ENCODE results near the gene CASK. TPM values are rescaled to one million over a fixed set of nuclear protein-coding genes. Genes with fewer than 3 reads are reported as not detected.

Gene CASK
- total RNA-seq, 4 donors from 2014 or later: 33.1 to 41.6 (median 36.4) TPM

GRCh38 chrX:41728125-41728524, 195.2 kb downstream of the CASK start:
- no peaks in the 10 kb centered on the region for H3K9me3 ChIP-seq
- no peak overlapping the region for H3K27ac ChIP-seq
- no peak overlapping the region for H3K4me3 ChIP-seq (replicated peaks in 1 of 3)
- 87 to 94% methylated on average over 3 of the region's 3 CpGs for WGBS, 2 donors
- H3K4me1 ChIP-seq: no peaks in the 10 kb centered on the region
- H3K36me3 ChIP-seq: no peaks in the 10 kb centered on the region
- H3K27me3 ChIP-seq: no peaks in the 10 kb centered on the region
- TF ChIP-seq POLR2A (IDR thresholded peaks at IDR 0.05): no peak
- no peak for TF ChIP-seq CTCF (IDR thresholded peaks at IDR 0.05)
- DNase-seq: no peak
- intact Hi-C loops (cut with DNase I): no loop called here

- TF ChIP-seq POLR2A (IDR thresholded peaks at IDR 0.05): no peak
- TF ChIP-seq CTCF (IDR thresholded peaks at IDR 0.05): no peak
- Histone ChIP-seq H3K27me3 (no peaks in the 10 kb centered on the region), H3K27ac (no peak within 1 kb of the TSS), H3K36me3 (no peaks in the 10 kb centered on the region), H3K4me1 (no peaks in the 10 kb centered on the region), H3K4me3 (replicated peaks in 1 of 3) (no peak within 1 kb of the TSS), H3K9me3 (no peaks in the 10 kb centered on the region)
- intact Hi-C loops (cut with DNase I): no loop called here
- DNase-seq: no peak
- WGBS, 2 donors: 61 to 82% methylated on average over 2 of the region's 2 CpGs
Measured at GRCh38 chrX:41723826-41724225, 199.5 kb downstream of the CASK start, which contains the start of gene GPR82. Gene GPR82, plus strand, starts transcription at chrX:41724181. Its CDS starts 2,846 bp downstream, at chrX:41727027.

- TF ChIP-seq CTCF (IDR thresholded peaks at IDR 0.05) (no peak), POLR2A (IDR thresholded peaks at IDR 0.05) (no peak)
Measured at GRCh38 chrX:41722816-41723618, 200.3 kb downstream of the CASK start.

GRCh38 chrX:41722214-41722613, 201.1 kb downstream of the CASK start:
- H3K27ac ChIP-seq: no peak overlapping the region
- no peaks in the 10 kb centered on the region for H3K9me3 ChIP-seq
- H3K4me3 ChIP-seq (replicated peaks in 1 of 3): no peak overlapping the region
- 100% methylated on average over 3 of the region's 3 CpGs for WGBS, 2 donors
- no peaks in the 10 kb centered on the region for H3K36me3 ChIP-seq
- H3K27me3 ChIP-seq: no peaks in the 10 kb centered on the region
- TF ChIP-seq POLR2A (IDR thresholded peaks at IDR 0.05): no peak
- intact Hi-C loops (cut with DNase I): no loop called here
- H3K4me1 ChIP-seq: no peaks in the 10 kb centered on the region
- no peak for DNase-seq

More at GRCh38 chrX:41722816-41723618, 200.3 kb downstream of the CASK start:
- Histone ChIP-seq H3K9me3 (no peaks in the 10 kb centered on the region), H3K27me3 (no peaks in the 10 kb centered on the region), H3K27ac (no peak overlapping the region), H3K4me3 (replicated peaks in 1 of 3) (no peak overlapping the region), H3K36me3 (no peaks in the 10 kb centered on the region), H3K4me1 (no peaks in the 10 kb centered on the region)
- WGBS, 2 donors: 88 to 92% methylated on average over 3 of the region's 3 CpGs
- DNase-seq: no peak
- intact Hi-C loops (cut with DNase I): no loop called here

- no peak for DNase-seq
- H3K4me3 ChIP-seq (replicated peaks in 1 of 3): no peak overlapping the region
- H3K9me3 ChIP-seq: no peaks in the 10 kb centered on the region
- TF ChIP-seq CTCF (IDR thresholded peaks at IDR 0.05): no peak
- TF ChIP-seq POLR2A (IDR thresholded peaks at IDR 0.05): no peak
- H3K36me3 ChIP-seq: no peaks in the 10 kb centered on the region
- H3K4me1 ChIP-seq: no peaks in the 10 kb centered on the region
- H3K27me3 ChIP-seq: no peaks in the 10 kb centered on the region
- no peak overlapping the region for H3K27ac ChIP-seq
- WGBS, 2 donors: 95 to 100% methylated on average over 1 of the region's 1 CpG
- intact Hi-C loops (cut with DNase I): no loop called here
Measured at GRCh38 chrX:41721590-41721989, 201.8 kb downstream of the CASK start.

Measured in thyroid gland (tissue), 4 donors.